B cell (primary cell): ENCODE measurements around the gene NDFIP1.

Experiments used
- EZH2 ChIP-seq: IDR thresholded peaks from 2 replicates; pipeline ENCODE4 v1.6.1; 2012; ENCODE audit warnings: borderline replicate concordance, low read depth, mild to moderate bottlenecking, moderate library complexity, low read length; ENCODE audit not compliant: insufficient read depth, poor library complexity, severe bottlenecking
- TF ChIP-seq, protein P1 (sequence below): fragments of 200-600 bp; IDR thresholded peaks from one replicate; pipeline ENCODE4 v1.8.0; 2022; ENCODE audit warnings: antibody characterized with exemption, mild to moderate bottlenecking

DNA sequence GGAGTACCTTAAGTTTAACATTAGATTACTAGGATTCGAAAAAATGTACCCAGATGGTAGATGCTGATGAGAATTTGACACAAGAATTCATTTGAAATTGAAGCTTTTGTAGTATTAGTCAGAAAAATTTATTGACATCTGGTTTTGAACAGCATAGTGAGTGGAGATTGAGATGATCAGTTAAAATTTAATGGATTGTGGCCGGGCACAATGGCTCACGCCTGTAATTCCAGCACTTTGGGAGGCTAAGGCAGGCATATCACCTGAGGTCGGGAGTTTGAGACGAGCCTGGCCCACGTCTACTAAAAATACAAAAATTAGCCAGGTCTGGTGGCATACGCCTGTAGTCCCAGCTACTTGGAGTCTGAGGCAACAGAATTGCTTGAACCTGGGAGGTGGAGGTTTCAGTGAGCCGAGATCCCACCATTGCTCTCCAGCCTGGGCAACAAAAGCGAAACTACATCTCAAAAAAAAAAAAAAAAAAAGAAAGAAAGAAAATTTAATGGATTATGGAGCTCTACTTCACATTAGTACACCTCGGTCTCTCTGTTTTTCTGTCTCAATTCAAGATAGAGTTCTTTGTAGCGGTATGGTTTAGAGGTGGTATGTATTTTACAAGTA, 21.0 kb downstream of the NDFIP1 start:
- TF ChIP-seq, protein P1, sequence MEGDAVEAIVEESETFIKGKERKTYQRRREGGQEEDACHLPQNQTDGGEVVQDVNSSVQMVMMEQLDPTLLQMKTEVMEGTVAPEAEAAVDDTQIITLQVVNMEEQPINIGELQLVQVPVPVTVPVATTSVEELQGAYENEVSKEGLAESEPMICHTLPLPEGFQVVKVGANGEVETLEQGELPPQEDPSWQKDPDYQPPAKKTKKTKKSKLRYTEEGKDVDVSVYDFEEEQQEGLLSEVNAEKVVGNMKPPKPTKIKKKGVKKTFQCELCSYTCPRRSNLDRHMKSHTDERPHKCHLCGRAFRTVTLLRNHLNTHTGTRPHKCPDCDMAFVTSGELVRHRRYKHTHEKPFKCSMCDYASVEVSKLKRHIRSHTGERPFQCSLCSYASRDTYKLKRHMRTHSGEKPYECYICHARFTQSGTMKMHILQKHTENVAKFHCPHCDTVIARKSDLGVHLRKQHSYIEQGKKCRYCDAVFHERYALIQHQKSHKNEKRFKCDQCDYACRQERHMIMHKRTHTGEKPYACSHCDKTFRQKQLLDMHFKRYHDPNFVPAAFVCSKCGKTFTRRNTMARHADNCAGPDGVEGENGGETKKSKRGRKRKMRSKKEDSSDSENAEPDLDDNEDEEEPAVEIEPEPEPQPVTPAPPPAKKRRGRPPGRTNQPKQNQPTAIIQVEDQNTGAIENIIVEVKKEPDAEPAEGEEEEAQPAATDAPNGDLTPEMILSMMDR, result no peak
- TF ChIP-seq EZH2, result no peak
